ENCODE data around the gene FGF12. TPM values are rescaled to one million over a fixed set of nuclear protein-coding genes. Genes with fewer than 3 reads are reported as not detected.

FGF12 gene
- total RNA-seq, 2 experiments from 2014 or later = not detected

- CTCF ChIA-PET = no interaction called here
- Mint-ChIP-seq H3K27ac (no peak overlapping the region), H3K4me1 (ENCODE audit: low read depth) (no peaks in the 10 kb centered on the region), H3K9me3 (no peaks in the 10 kb centered on the region), H3K27me3 (peaks cover 20% of the 10 kb centered on the region), H3K4me3 (no peak overlapping the region), H3K36me3 (ENCODE audit: low read depth) (no peaks in the 10 kb centered on the region)
- ATAC-seq (ENCODE audit: poor library complexity) (no peak), DNase-seq (no peak)
- POLR2A ChIA-PET = no interaction called here
- no peak for TF ChIP-seq CTCF (IDR thresholded peaks at IDR 0.05)
- no peaks in the 10 kb centered on the region for H3K36me3 ChIP-seq (ENCODE audit: insufficient read depth, low read length)
- no peak overlapping the region for H3K4me3 ChIP-seq (ENCODE audit: low read length)
- peaks cover 3 to 9% of the 10 kb centered on the region in 2 experiments for H3K27me3 ChIP-seq (ENCODE audit: control insufficient read depth in 1 of 2, insufficient read depth in 2 of 2, low read length in 2 of 2)
- H3K4me1 ChIP-seq (ENCODE audit: insufficient read depth, low read length) = no peaks in the 10 kb centered on the region
- intact Hi-C loops (cut with DNase I, micrococcal nuclease) = loop anchor here (10.0 kb wide), 3 partner anchors 1031 to 1561 kb away; no protein-coding TSS in a partner anchor
- no peaks in the 10 kb centered on the region for H3K9me3 ChIP-seq (ENCODE audit: control insufficient read depth in 1 of 2, insufficient read depth in 1 of 2, low read length in 2 of 2)
- H3K27ac ChIP-seq (ENCODE audit: low read depth in 1 of 2, low read length in 2 of 2) = no peak overlapping the region
Observed at GRCh38 chr3:192445770-192446644, 281.3 kb downstream of the FGF12 start.

GRCh38 chr3:192444791-192445106, 282.6 kb downstream of the FGF12 start:
- ChIA-PET CTCF (interaction anchor here (1.1 to 1.5 kb wide), 3 partner anchors 9 to 24 kb away, joined by 3 to 4 read pairs (median 4); no protein-coding TSS in a partner anchor), POLR2A (no interaction called here)
- Histone ChIP-seq H3K9me3 (ENCODE audit: control insufficient read depth in 1 of 2, insufficient read depth in 1 of 2, low read length in 2 of 2) (no peaks in the 10 kb centered on the region), H3K4me1 (ENCODE audit: insufficient read depth, low read length) (no peaks in the 10 kb centered on the region), H3K27ac (ENCODE audit: low read depth in 1 of 2, low read length in 2 of 2) (no peak overlapping the region), H3K27me3 (ENCODE audit: control insufficient read depth in 1 of 2, insufficient read depth in 2 of 2, low read length in 2 of 2) (peaks cover 3 to 9% of the 10 kb centered on the region in 2 experiments), H3K36me3 (ENCODE audit: insufficient read depth, low read length) (no peaks in the 10 kb centered on the region), H3K4me3 (ENCODE audit: low read length) (no peak overlapping the region)
- H3K4me1 Mint-ChIP-seq (ENCODE audit: low read depth) = no peaks in the 10 kb centered on the region
- DNase-seq (no peak), ATAC-seq (ENCODE audit: poor library complexity) (no peak)
- intact Hi-C loops (cut with DNase I, micrococcal nuclease) = loop anchor here (5.0 to 10.0 kb wide), 5 partner anchors 257 to 1560 kb away; no protein-coding TSS in a partner anchor
- no peak overlapping the region for H3K27ac Mint-ChIP-seq
- H3K4me3 Mint-ChIP-seq = no peak overlapping the region
- H3K36me3 Mint-ChIP-seq (ENCODE audit: low read depth) = no peaks in the 10 kb centered on the region
- no peaks in the 10 kb centered on the region for H3K9me3 Mint-ChIP-seq
- peak; percentile 23 for TF ChIP-seq CTCF (IDR thresholded peaks at IDR 0.05)
- peaks cover 23% of the 10 kb centered on the region for H3K27me3 Mint-ChIP-seq

- POLR2A ChIA-PET = no interaction called here
- Mint-ChIP-seq H3K9me3 (no peaks in the 10 kb centered on the region), H3K27ac (no peak overlapping the region), H3K36me3 (ENCODE audit: low read depth) (no peaks in the 10 kb centered on the region), H3K4me3 (no peak overlapping the region), H3K4me1 (ENCODE audit: low read depth) (no peaks in the 10 kb centered on the region), H3K27me3 (peaks cover 23% of the 10 kb centered on the region)
- Histone ChIP-seq H3K4me1 (ENCODE audit: insufficient read depth, low read length) (no peaks in the 10 kb centered on the region), H3K4me3 (ENCODE audit: low read length) (no peak overlapping the region), H3K27me3 (ENCODE audit: control insufficient read depth in 1 of 2, insufficient read depth in 2 of 2, low read length in 2 of 2) (peaks cover 3 to 9% of the 10 kb centered on the region in 2 experiments), H3K9me3 (ENCODE audit: control insufficient read depth in 1 of 2, insufficient read depth in 1 of 2, low read length in 2 of 2) (no peaks in the 10 kb centered on the region), H3K36me3 (ENCODE audit: insufficient read depth, low read length) (no peaks in the 10 kb centered on the region), H3K27ac (ENCODE audit: low read depth in 1 of 2, low read length in 2 of 2) (no peak overlapping the region)
- intact Hi-C loops (cut with DNase I, micrococcal nuclease) = loop anchor here (5.0 to 10.0 kb wide), 5 partner anchors 257 to 1559 kb away; no protein-coding TSS in a partner anchor
- peak; percentile 80 for TF ChIP-seq CTCF (IDR thresholded peaks at IDR 0.05)
- CTCF ChIA-PET = interaction anchor here (1.1 to 1.5 kb wide), 3 partner anchors 8 to 24 kb away, joined by 3 to 4 read pairs (median 4); no protein-coding TSS in a partner anchor
- ATAC-seq (ENCODE audit: poor library complexity) (no peak), DNase-seq (peak in 13 of 14 experiments; percentile 3 to 61 (median 21))
Observed at GRCh38 chr3:192444096-192444790, 283.1 kb downstream of the FGF12 start.
